Liver (tissue), 9 donors: ENCODE data around the gene PRPF19. TPM values are rescaled to one million over a fixed set of nuclear protein-coding genes. Genes with fewer than 3 reads are reported as not detected.

ENCODE experiments used
- DNase-seq: peaks from one replicate; pipeline ENCODE4 v3.0.0-alpha.2; 2017; ENCODE audit warnings: low spot score
- H3K27ac ChIP-seq, 2 donors: one replicate each; pipeline ENCODE4 v1.7.0; 2013; ENCODE audit warnings: inconsistent platforms in 2 of 2, low read length in 2 of 2, control low read depth in 1 of 2, low read depth in 1 of 2, mild to moderate bottlenecking in 1 of 2
- H3K27me3 ChIP-seq, 4 donors: one replicate each; pipeline versions ENCODE4 v1.6.1 to v1.7.0; 2013; ENCODE audit warnings: low read length in 3 of 4, inconsistent platforms in 1 of 4, mild to moderate bottlenecking in 1 of 4, moderate library complexity in 1 of 4; ENCODE audit not compliant: control insufficient read depth in 4 of 4, insufficient read depth in 4 of 4
- H3K36me3 ChIP-seq, 4 donors: one replicate each; pipeline versions ENCODE4 v1.6.1 to v1.7.0; 2013; ENCODE audit warnings: low read length in 3 of 4, mild to moderate bottlenecking in 3 of 4, low read depth in 1 of 4, moderate library complexity in 1 of 4; ENCODE audit not compliant: control insufficient read depth in 4 of 4, insufficient read depth in 3 of 4
- H3K4me1 ChIP-seq, 4 donors: one replicate each; pipeline versions ENCODE4 v1.6.1 to v1.7.0; 2013; ENCODE audit warnings: low read length in 3 of 4, mild to moderate bottlenecking in 3 of 4, moderate library complexity in 1 of 4; ENCODE audit not compliant: control insufficient read depth in 4 of 4, insufficient read depth in 4 of 4
- H3K4me3 ChIP-seq, 3 donors: one replicate each; pipeline versions ENCODE4 v1.6.1 to v1.7.0; 2013; ENCODE audit warnings: low read length in 3 of 3, control low read depth in 1 of 3, low read depth in 1 of 3, mild to moderate bottlenecking in 1 of 3
- H3K9ac ChIP-seq, 2 donors: one replicate each; pipeline ENCODE4 v1.7.0; 2013; ENCODE audit warnings: low read length in 2 of 2, mild to moderate bottlenecking in 2 of 2, moderate library complexity in 2 of 2, control low read depth in 1 of 2, low read depth in 1 of 2
- H3K9me3 ChIP-seq, 4 donors: one replicate each; pipeline versions ENCODE4 v1.6.1 to v1.7.0; 2013; ENCODE audit warnings: low read length in 3 of 4; ENCODE audit not compliant: control insufficient read depth in 4 of 4
- EGR1 ChIP-seq, 2 donors: IDR thresholded peaks; 2 replicates each; pipeline ENCODE4 v1.6.1; 2016 to 2018; ENCODE audit warnings: antibody characterized with exemption in 2 of 2, low read depth in 2 of 2
- FOXA1 ChIP-seq: IDR thresholded peaks from 2 replicates; pipeline ENCODE4 v1.6.1; 2016; ENCODE audit warnings: antibody characterized with exemption
- FOXA2 ChIP-seq: IDR thresholded peaks from 2 replicates; pipeline ENCODE4 v1.6.1; 2016; ENCODE audit warnings: antibody characterized with exemption
- GABPA ChIP-seq, 2 donors: IDR thresholded peaks in 1 of 2; conservative IDR thresholded peaks in 1 of 2; 2 replicates each; pipeline ENCODE4 v1.6.1; 2016; ENCODE audit warnings: antibody characterized with exemption in 2 of 2, mild to moderate bottlenecking in 1 of 2, moderate library complexity in 1 of 2
- HNF4A ChIP-seq, 2 donors: conservative IDR thresholded peaks; 2 replicates each; pipeline ENCODE4 v1.6.1; 2016; ENCODE audit warnings: antibody characterized with exemption in 2 of 2, mild to moderate bottlenecking in 2 of 2
- HNF4G ChIP-seq: IDR thresholded peaks from 2 replicates; pipeline ENCODE4 v1.6.1; 2016; ENCODE audit warnings: antibody characterized with exemption
- JUND ChIP-seq, 2 donors: IDR thresholded peaks; 2 replicates each; pipeline ENCODE4 v1.6.1; 2016; ENCODE audit warnings: antibody characterized with exemption in 2 of 2
- NR2F2 ChIP-seq: IDR thresholded peaks from 2 replicates; pipeline ENCODE4 v1.6.1; 2016; ENCODE audit warnings: antibody characterized with exemption
- RAD21 ChIP-seq, 2 donors: IDR thresholded peaks; 2 replicates each; pipeline ENCODE4 v1.6.1; 2016; ENCODE audit warnings: antibody characterized with exemption in 2 of 2, mild to moderate bottlenecking in 2 of 2
- RXRA ChIP-seq, 2 donors: IDR thresholded peaks; 2 replicates each; pipeline ENCODE4 v1.6.1; 2017 to 2018; ENCODE audit warnings: antibody characterized with exemption in 2 of 2, mild to moderate bottlenecking in 1 of 2
- SP1 ChIP-seq: IDR thresholded peaks from 2 replicates; pipeline ENCODE4 v1.6.1; 2018; ENCODE audit warnings: antibody characterized with exemption, mild to moderate bottlenecking
- TAF1 ChIP-seq: conservative IDR thresholded peaks from 2 replicates; pipeline ENCODE4 v1.6.1; 2016; ENCODE audit warnings: antibody characterized with exemption, mild to moderate bottlenecking
- YY1 ChIP-seq: IDR thresholded peaks from 2 replicates; pipeline ENCODE4 v1.6.1; 2016; ENCODE audit warnings: antibody characterized with exemption, mild to moderate bottlenecking
- WGBS: extraction: QIAGEN DNeasy Blood & Tissue Kit; methylation state at CpG from one replicate; pipeline ENCODE4 v1.1.7; 2013; 5-methylcytosine and 5-hydroxymethylcytosine counted together
- polyA plus RNA-seq, 2 donors: library from polyadenylated mRNA; stranded (reverse) in 1 of 2; unstranded in 1 of 2; fragments of 200-250 nt in 1 of 2; fragments of >200 nt in 1 of 2; fragmentation: Nextera tagmentation in 1 of 2; extraction: Ambion mirVana in 1 of 2; gene quantifications; one replicate each; pipeline versions ENCODE4 v1.2.1 to v1.2.3, GENCODE V29; 2013 to 2015
- total RNA-seq, 2 donors: library from RNA; depleted of rRNA; stranded (reverse); fragments of >200 nt; gene quantifications; one replicate each; pipeline ENCODE4 v1.2.3, GENCODE V29; 2014
- TF ChIP-seq, protein P1 (sequence below): IDR thresholded peaks from 2 replicates; pipeline ENCODE4 v1.6.1; 2016; ENCODE audit warnings: antibody characterized with exemption
- TF ChIP-seq, protein P2 (sequence below): IDR thresholded peaks from 2 replicates; pipeline ENCODE4 v1.6.1; 2016; ENCODE audit warnings: antibody characterized with exemption
- TF ChIP-seq, protein P3 (sequence below): IDR thresholded peaks from 2 replicates; pipeline ENCODE4 v1.6.1; 2016; ENCODE audit warnings: antibody characterized with exemption
- TF ChIP-seq, protein P4 (sequence below): IDR thresholded peaks from 2 replicates; pipeline ENCODE4 v1.6.1; 2016; ENCODE audit warnings: antibody characterized with exemption, mild to moderate bottlenecking
- TF ChIP-seq, protein P5 (sequence below): fragments of 150-350 bp; IDR thresholded peaks from 2 replicates; pipeline ENCODE4 v1.5.1; 2017; ENCODE audit warnings: improper control_type of control experiment, low read depth, low read length; ENCODE audit not compliant: missing input control
- donor health status: healthy.
- donor health status: healthy.
- donor health status: healthy.
- donor health status: healthy.
- donor health status: healthy.

The PRPF19 gene
- total and polyA plus RNA-seq, 4 donors, result 25.4 to 57.1 (median 40.4) TPM

DNA sequence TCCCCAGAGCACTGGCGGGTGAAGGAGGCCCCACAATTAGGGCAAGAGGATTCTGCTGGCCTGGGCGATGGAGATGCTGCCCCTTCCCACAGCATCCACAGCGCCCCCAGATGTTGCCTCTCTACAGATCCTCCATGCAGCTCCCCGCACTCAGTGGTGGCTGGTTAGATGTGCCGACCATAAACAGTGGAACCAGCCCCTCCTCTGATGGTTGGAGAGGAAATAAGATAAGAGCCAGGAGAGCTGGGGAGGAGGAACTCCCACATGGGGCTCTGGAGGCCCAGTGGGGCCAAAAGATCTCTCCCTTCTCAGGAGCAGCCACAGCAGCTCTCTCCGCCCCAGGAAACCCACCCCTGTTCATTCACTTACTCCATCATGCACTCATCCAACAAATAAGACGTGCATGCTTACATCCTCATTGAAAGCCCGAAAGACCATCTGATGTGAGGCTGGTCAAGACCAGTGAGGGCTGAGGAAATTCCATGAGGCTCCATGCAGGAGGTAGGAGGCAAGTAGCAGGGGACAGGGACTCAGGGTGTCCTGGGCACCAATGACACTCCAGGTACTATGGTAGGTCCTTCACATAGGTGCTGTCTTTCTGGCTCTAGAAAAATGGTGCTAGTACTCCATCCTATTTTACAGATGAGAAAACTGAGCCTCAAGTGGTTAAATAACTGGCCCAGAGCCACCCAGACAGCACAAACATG, 52.1 kb downstream of the PRPF19 start:
- Histone ChIP-seq H3K9me3 (no peaks in the 10 kb centered on the region), H3K4me1 (peaks cover 0 to 13% (median 12%) of the 10 kb centered on the region in 4 donors), H3K27ac (no peak overlapping the region), H3K27me3 (no peaks in the 10 kb centered on the region), H3K36me3 (peaks cover 0 to 12% (median 2%) of the 10 kb centered on the region in 4 donors), H3K4me3 (no peak overlapping the region), H3K9ac (no peak overlapping the region)
- TF ChIP-seq, protein P1, sequence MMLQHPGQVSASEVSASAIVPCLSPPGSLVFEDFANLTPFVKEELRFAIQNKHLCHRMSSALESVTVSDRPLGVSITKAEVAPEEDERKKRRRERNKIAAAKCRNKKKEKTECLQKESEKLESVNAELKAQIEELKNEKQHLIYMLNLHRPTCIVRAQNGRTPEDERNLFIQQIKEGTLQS, result no peak
- TF ChIP-seq, protein P2, sequence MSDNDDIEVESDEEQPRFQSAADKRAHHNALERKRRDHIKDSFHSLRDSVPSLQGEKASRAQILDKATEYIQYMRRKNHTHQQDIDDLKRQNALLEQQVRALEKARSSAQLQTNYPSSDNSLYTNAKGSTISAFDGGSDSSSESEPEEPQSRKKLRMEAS, result no peak
- TF ChIP-seq HNF4A (conservative IDR thresholded peaks at IDR 0.05), result no peak
- TF ChIP-seq FOXA2, result no peak
- TF ChIP-seq GABPA (IDR thresholded peaks at IDR 0.05 in 1 of 2, conservative IDR thresholded peaks at IDR 0.05 in 1 of 2), result no peak
- no peak for TF ChIP-seq RAD21 (IDR thresholded peaks at IDR 0.05)
- no peak for TF ChIP-seq HNF4G
- no peak for TF ChIP-seq RXRA (IDR thresholded peaks at IDR 0.05)
- TF ChIP-seq EGR1 (IDR thresholded peaks at IDR 0.05; ENCODE audit: low read depth in 2 of 2), result no peak
- TF ChIP-seq, protein P3, sequence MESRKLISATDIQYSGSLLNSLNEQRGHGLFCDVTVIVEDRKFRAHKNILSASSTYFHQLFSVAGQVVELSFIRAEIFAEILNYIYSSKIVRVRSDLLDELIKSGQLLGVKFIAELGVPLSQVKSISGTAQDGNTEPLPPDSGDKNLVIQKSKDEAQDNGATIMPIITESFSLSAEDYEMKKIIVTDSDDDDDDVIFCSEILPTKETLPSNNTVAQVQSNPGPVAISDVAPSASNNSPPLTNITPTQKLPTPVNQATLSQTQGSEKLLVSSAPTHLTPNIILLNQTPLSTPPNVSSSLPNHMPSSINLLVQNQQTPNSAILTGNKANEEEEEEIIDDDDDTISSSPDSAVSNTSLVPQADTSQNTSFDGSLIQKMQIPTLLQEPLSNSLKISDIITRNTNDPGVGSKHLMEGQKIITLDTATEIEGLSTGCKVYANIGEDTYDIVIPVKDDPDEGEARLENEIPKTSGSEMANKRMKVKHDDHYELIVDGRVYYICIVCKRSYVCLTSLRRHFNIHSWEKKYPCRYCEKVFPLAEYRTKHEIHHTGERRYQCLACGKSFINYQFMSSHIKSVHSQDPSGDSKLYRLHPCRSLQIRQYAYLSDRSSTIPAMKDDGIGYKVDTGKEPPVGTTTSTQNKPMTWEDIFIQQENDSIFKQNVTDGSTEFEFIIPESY, result no peak
- TF ChIP-seq NR2F2, result no peak
- TF ChIP-seq, protein P4, sequence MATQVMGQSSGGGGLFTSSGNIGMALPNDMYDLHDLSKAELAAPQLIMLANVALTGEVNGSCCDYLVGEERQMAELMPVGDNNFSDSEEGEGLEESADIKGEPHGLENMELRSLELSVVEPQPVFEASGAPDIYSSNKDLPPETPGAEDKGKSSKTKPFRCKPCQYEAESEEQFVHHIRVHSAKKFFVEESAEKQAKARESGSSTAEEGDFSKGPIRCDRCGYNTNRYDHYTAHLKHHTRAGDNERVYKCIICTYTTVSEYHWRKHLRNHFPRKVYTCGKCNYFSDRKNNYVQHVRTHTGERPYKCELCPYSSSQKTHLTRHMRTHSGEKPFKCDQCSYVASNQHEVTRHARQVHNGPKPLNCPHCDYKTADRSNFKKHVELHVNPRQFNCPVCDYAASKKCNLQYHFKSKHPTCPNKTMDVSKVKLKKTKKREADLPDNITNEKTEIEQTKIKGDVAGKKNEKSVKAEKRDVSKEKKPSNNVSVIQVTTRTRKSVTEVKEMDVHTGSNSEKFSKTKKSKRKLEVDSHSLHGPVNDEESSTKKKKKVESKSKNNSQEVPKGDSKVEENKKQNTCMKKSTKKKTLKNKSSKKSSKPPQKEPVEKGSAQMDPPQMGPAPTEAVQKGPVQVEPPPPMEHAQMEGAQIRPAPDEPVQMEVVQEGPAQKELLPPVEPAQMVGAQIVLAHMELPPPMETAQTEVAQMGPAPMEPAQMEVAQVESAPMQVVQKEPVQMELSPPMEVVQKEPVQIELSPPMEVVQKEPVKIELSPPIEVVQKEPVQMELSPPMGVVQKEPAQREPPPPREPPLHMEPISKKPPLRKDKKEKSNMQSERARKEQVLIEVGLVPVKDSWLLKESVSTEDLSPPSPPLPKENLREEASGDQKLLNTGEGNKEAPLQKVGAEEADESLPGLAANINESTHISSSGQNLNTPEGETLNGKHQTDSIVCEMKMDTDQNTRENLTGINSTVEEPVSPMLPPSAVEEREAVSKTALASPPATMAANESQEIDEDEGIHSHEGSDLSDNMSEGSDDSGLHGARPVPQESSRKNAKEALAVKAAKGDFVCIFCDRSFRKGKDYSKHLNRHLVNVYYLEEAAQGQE, result no peak
- TF ChIP-seq JUND (IDR thresholded peaks at IDR 0.05), result no peak
- TF ChIP-seq, protein P5, sequence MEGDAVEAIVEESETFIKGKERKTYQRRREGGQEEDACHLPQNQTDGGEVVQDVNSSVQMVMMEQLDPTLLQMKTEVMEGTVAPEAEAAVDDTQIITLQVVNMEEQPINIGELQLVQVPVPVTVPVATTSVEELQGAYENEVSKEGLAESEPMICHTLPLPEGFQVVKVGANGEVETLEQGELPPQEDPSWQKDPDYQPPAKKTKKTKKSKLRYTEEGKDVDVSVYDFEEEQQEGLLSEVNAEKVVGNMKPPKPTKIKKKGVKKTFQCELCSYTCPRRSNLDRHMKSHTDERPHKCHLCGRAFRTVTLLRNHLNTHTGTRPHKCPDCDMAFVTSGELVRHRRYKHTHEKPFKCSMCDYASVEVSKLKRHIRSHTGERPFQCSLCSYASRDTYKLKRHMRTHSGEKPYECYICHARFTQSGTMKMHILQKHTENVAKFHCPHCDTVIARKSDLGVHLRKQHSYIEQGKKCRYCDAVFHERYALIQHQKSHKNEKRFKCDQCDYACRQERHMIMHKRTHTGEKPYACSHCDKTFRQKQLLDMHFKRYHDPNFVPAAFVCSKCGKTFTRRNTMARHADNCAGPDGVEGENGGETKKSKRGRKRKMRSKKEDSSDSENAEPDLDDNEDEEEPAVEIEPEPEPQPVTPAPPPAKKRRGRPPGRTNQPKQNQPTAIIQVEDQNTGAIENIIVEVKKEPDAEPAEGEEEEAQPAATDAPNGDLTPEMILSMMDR, result no peak
- TF ChIP-seq FOXA1, result no peak
- TF ChIP-seq TAF1, result no peak
- no peak for TF ChIP-seq YY1
- TF ChIP-seq SP1, result no peak
- 85% methylated on average over 8 of the region's 8 CpGs for WGBS
- DNase-seq, result no peak
